Measurements from ENCODE around the gene C1orf198. TPM values are rescaled to one million over a fixed set of nuclear protein-coding genes. Genes with fewer than 3 reads are reported as not detected.

Gene C1orf198
- polyA plus RNA-seq, 1 donor (not counting 4 experiments of a cell fraction or from before 2014, with no cell fraction given), result 6.8 TPM

- no peak for TF ChIP-seq CTCF (optimal IDR thresholded peaks at IDR 0.05 in 1 of 3, IDR thresholded peaks at IDR 0.05 in 1 of 3, conservative IDR thresholded peaks at IDR 0.05 in 1 of 3; ENCODE audit: extremely low read depth in 1 of 3, insufficient read depth in 2 of 3, low read length in 3 of 3)
- no peak for TF ChIP-seq EZH2 (IDR thresholded peaks at IDR 0.05; ENCODE audit: low read length)
- no peaks in the 10 kb centered on the region for H3K36me3 ChIP-seq (ENCODE audit: control insufficient read depth in 2 of 2, extremely low read depth in 1 of 2, insufficient read depth in 2 of 2, low read length in 2 of 2)
- DNase-seq (ENCODE audit: low read depth, low spot score) (no peak), FAIRE-seq (no peak)
- dilution Hi-C loops (cut with MboI; ENCODE audit: extremely low pct_ligation_motif_present, low sequenced_read_pairs), result no loop called here
- H3K27me3 ChIP-seq (ENCODE audit: control insufficient read depth, extremely low read depth, insufficient read depth, low read length), result no peaks in the 10 kb centered on the region
- H2AFZ ChIP-seq (ENCODE audit: control insufficient read depth, low read length), result no peak overlapping the region
- no peak overlapping the region for H3K4me3 ChIP-seq (ENCODE audit: control insufficient read depth in 2 of 3, extremely low read depth in 1 of 3, insufficient read depth in 2 of 3, low read depth in 1 of 3, low read length in 3 of 3)
- H3K4me2 ChIP-seq (ENCODE audit: control insufficient read depth, extremely low read depth, insufficient read depth, low read depth, low read length), result no peak overlapping the region
- no peak overlapping the region for H3K27ac ChIP-seq (ENCODE audit: control insufficient read depth, insufficient read depth, low read length)
- no peaks in the 10 kb centered on the region for H3K9me3 ChIP-seq (ENCODE audit: control insufficient read depth, low read depth, low read length)
- H4K20me1 ChIP-seq (ENCODE audit: control insufficient read depth, extremely low read depth, insufficient read depth, low read length), result no peaks in the 10 kb centered on the region
- H3K4me1 ChIP-seq (ENCODE audit: control insufficient read depth, extremely low read depth, insufficient read depth, low read length), result no peaks in the 10 kb centered on the region
- H3K9me1 ChIP-seq (ENCODE audit: control insufficient read depth, extremely low read depth, insufficient read depth, low read length), result no peaks in the 10 kb centered on the region
- H3K9ac ChIP-seq (ENCODE audit: control insufficient read depth, extremely low read depth, insufficient read depth, low read length), result no peak overlapping the region
- H3K79me2 ChIP-seq (ENCODE audit: control insufficient read depth, insufficient read depth, low read length), result no peaks in the 10 kb centered on the region
These were observed 74.9 kb downstream of the C1orf198 start for GRCh38 chr1:230793463-230793745.

- dilution Hi-C loops (cut with MboI; ENCODE audit: extremely low pct_ligation_motif_present, low sequenced_read_pairs), result no loop called here
- no peak overlapping the region for H3K27ac ChIP-seq (ENCODE audit: control insufficient read depth, insufficient read depth, low read length)
- no peaks in the 10 kb centered on the region for H4K20me1 ChIP-seq (ENCODE audit: control insufficient read depth, extremely low read depth, insufficient read depth, low read length)
- DNase-seq (ENCODE audit: low read depth, low spot score) (no peak), FAIRE-seq (no peak)
- H2AFZ ChIP-seq (ENCODE audit: control insufficient read depth, low read length), result no peak overlapping the region
- no peaks in the 10 kb centered on the region for H3K27me3 ChIP-seq (ENCODE audit: control insufficient read depth, extremely low read depth, insufficient read depth, low read length)
- TF ChIP-seq CTCF (optimal IDR thresholded peaks at IDR 0.05 in 1 of 3, IDR thresholded peaks at IDR 0.05 in 1 of 3, conservative IDR thresholded peaks at IDR 0.05 in 1 of 3; ENCODE audit: extremely low read depth in 1 of 3, insufficient read depth in 2 of 3, low read length in 3 of 3) (peak in 2 of 3 experiments; percentile 18 to 26), EZH2 (IDR thresholded peaks at IDR 0.05; ENCODE audit: low read length) (no peak)
- no peaks in the 10 kb centered on the region for H3K9me3 ChIP-seq (ENCODE audit: control insufficient read depth, low read depth, low read length)
- H3K36me3 ChIP-seq (ENCODE audit: control insufficient read depth in 2 of 2, extremely low read depth in 1 of 2, insufficient read depth in 2 of 2, low read length in 2 of 2), result no peaks in the 10 kb centered on the region
- H3K9me1 ChIP-seq (ENCODE audit: control insufficient read depth, extremely low read depth, insufficient read depth, low read length), result no peaks in the 10 kb centered on the region
- no peaks in the 10 kb centered on the region for H3K4me1 ChIP-seq (ENCODE audit: control insufficient read depth, extremely low read depth, insufficient read depth, low read length)
- H3K4me2 ChIP-seq (ENCODE audit: control insufficient read depth, extremely low read depth, insufficient read depth, low read depth, low read length), result no peak overlapping the region
- H3K79me2 ChIP-seq (ENCODE audit: control insufficient read depth, insufficient read depth, low read length), result no peaks in the 10 kb centered on the region
- no peak overlapping the region for H3K4me3 ChIP-seq (ENCODE audit: control insufficient read depth in 2 of 3, extremely low read depth in 1 of 3, insufficient read depth in 2 of 3, low read depth in 1 of 3, low read length in 3 of 3)
- H3K9ac ChIP-seq (ENCODE audit: control insufficient read depth, extremely low read depth, insufficient read depth, low read length), result no peak overlapping the region
These were observed 75.4 kb downstream of the C1orf198 start for GRCh38 chr1:230792691-230793462.

Data from keratinocyte (primary cell).